ENCODE data around the gene TIMM8B.
"Not testable (repeated sequence)": the region's sequence is repeated elsewhere in the genome, so short reads cannot be mapped to it uniquely, and the experiment has no call there.

DNA sequence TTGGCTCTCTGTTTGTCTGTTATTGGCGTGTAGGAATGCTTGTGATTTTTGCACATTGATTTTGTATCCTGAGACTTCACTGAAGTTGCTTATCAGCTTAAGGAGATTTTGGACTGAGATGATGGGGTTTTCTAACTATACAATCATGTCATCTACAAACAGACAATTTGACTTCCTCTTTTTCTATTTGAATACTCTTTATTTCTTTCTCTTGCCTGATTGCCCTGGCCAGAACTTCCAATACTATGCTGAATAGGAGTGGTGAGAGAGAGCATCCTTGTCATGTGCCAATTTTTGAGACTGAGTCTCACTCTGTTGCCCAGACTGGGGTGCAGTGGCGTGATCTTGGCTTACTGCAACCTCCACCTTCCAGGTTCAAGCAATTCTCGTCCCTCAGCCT lies 38.3 kb downstream of the TIMM8B start:
- TF ChIP-seq, protein P1, sequence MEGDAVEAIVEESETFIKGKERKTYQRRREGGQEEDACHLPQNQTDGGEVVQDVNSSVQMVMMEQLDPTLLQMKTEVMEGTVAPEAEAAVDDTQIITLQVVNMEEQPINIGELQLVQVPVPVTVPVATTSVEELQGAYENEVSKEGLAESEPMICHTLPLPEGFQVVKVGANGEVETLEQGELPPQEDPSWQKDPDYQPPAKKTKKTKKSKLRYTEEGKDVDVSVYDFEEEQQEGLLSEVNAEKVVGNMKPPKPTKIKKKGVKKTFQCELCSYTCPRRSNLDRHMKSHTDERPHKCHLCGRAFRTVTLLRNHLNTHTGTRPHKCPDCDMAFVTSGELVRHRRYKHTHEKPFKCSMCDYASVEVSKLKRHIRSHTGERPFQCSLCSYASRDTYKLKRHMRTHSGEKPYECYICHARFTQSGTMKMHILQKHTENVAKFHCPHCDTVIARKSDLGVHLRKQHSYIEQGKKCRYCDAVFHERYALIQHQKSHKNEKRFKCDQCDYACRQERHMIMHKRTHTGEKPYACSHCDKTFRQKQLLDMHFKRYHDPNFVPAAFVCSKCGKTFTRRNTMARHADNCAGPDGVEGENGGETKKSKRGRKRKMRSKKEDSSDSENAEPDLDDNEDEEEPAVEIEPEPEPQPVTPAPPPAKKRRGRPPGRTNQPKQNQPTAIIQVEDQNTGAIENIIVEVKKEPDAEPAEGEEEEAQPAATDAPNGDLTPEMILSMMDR (IDR thresholded peaks at IDR 0.05; ENCODE audit: poor library complexity, severe bottlenecking) = not testable (repeated sequence)
- not testable (repeated sequence) for TF ChIP-seq POLR2AphosphoS5 (IDR thresholded peaks at IDR 0.05)
